GM12874 (cell line): ENCODE measurements around the gene ETV7.

Experiments
- CTCF ChIP-seq: IDR thresholded peaks from 2 replicates; pipeline ENCODE4 v1.5.1; 2011; ENCODE audit warnings: low read depth, mild to moderate bottlenecking, control low read depth, low read length, moderate library complexity; ENCODE audit not compliant: insufficient read depth

Gene ETV7

GRCh38 chr6:36350681-36351571 lies 36.5 kb downstream of the ETV7 start:
- TF ChIP-seq CTCF: no peak

DNA sequence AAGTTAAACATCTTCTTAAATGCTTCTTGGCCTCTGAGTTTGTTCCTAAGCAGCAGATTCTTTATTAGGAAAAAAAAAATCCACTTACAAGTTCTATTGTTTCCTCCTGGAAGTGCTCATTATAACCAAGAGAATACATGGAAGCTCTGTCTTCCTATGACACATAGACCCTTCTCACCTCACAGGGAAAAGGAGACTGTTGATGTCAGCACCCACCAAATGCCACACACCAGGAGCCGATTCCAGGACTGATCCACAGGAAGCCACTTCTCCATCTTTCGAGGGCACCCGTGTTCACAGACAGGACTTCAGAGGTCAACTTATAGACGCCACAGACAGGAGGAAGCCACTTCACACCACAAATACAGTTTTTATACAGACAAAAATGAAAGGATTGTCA lies 37.4 kb downstream of the ETV7 start:
- no peak for TF ChIP-seq CTCF

GRCh38 chr6:36349240-36349639 lies 38.2 kb downstream of the ETV7 start:
- no peak for TF ChIP-seq CTCF

DNA sequence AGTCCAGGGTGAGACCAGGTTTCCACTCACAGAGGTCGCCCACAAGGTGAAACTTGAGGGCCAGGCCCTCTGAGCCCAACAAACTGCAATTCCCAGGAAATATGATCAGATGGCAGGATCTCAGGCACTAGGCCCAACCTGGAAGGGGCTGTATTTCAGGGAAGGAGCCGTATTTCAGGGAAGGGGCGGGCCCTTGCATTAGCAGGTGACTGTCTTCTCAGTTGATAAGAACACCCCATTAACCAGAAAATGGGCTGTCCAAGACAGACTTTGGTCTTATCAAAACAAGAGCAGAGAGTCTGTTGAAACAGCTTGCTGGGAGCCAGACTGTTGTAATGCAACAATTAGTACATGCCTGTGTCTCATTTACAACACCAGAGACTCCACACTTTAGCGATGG lies 39.8 kb downstream of the ETV7 start:
- TF ChIP-seq CTCF: no peak

DNA sequence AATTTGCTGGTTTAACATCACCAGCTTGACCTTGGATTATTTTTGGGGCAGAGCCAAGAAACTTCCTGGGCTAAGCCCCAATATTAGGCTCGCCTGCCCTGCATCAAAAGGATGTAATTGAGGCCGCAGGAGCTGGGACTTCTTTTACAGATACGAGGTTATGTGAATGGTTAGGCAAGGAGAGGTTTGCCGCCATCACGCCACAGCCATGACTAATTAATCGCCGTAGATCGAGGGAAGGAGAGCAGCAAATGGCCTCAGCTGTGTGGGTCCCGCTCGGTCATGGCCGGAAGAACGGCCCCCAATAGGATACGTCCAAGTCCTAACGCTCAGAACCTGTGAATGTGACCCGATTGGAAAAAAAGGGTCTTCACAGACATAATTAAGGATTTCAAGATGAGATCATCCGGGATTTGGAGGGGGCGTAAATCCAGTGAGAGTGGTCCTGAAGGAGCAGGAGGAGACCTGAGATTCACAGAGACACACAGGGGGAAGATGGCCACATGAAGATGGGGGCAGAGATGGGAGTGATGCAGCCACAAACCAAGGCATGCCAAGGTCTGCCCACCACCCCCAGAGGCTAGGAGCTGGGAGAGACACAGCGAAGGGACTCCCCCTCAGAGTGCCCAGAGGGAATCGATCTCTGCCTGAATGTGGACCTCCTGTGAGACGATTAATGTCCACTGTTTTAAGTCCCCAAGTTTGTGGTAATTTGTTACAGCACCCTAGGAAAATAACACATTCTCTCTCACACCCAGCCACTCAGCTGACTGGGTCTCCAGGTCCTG lies 40.8 kb downstream of the ETV7 start:
- TF ChIP-seq CTCF: no peak

- no peak for TF ChIP-seq CTCF
These were observed 41.6 kb downstream of the ETV7 start for GRCh38 chr6:36345681-36346466.

- TF ChIP-seq CTCF: no peak
These were observed 44.3 kb downstream of the ETV7 start for GRCh38 chr6:36343109-36343680.
